ACC112 (cell line): Measurements from ENCODE around the gene DKK3.
A peak's percentile ranks its signal among the peaks of the same experiment; 100 is the strongest.

ENCODE experiments used
- H2AFZ ChIP-seq: fragments of 200-600 bp; sonication (generic); one replicate; pipeline ENCODE4 v1.6.0; 2017; ENCODE audit warnings: antibody characterized with exemption, low read length; ENCODE audit not compliant: unreplicated experiment
- H3K27ac ChIP-seq: fragments of 200-600 bp; sonication (generic); 2 replicates; pipeline ENCODE4 v1.5.1; 2014; ENCODE audit warnings: low read depth, mild to moderate bottlenecking, antibody characterized with exemption, low read length, moderate library complexity
- H3K27me3 ChIP-seq: fragments of 200-600 bp; sonication (generic); 2 replicates; pipeline ENCODE4 v1.6.1; 2014; ENCODE audit warnings: mild to moderate bottlenecking, antibody characterized with exemption, low read length, moderate library complexity, mixed read lengths; ENCODE audit not compliant: insufficient read depth
- H3K36me3 ChIP-seq: fragments of 200-600 bp; sonication (generic); 2 replicates; pipeline ENCODE4 v1.6.1; 2016; ENCODE audit warnings: mild to moderate bottlenecking, antibody characterized with exemption, low read length, moderate library complexity, mixed read lengths; ENCODE audit not compliant: insufficient read depth
- H3K4me1 ChIP-seq: fragments of 200-600 bp; sonication (generic); one replicate; pipeline ENCODE4 v1.6.1; 2016; ENCODE audit warnings: low read length, mixed read lengths; ENCODE audit not compliant: insufficient read depth, unreplicated experiment, control insufficient read depth
- H3K4me3 ChIP-seq: fragments of 200-600 bp; sonication (generic); 2 replicates; pipeline ENCODE4 v1.5.1; 2014; ENCODE audit warnings: mild to moderate bottlenecking, low read depth, low read length
- H3K79me2 ChIP-seq: fragments of 200-600 bp; sonication (generic); one replicate; pipeline ENCODE4 v1.6.0; 2016; ENCODE audit warnings: low read length; ENCODE audit not compliant: control insufficient read depth, unreplicated experiment, insufficient read depth

The DKK3 gene

DNA sequence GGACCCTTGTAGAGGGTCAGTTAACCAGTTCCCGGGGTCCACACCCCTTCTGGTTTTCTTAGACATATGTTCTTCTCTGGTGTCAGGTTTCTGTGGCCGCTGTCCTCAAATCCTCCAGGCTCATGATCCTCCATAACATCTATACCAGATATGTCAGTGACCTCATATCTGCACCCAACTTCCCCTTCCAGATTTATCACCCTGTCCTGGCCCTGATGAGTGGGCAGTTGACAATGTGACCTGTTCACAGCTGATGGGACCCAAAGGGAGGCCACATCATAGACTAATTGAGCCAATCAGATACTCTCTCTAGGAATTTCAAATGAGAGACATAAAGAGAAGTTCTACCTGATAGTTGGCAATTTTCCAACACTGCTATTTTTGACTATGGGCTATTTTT is 5.1 kb downstream of the DKK3 start:
- Histone ChIP-seq H2AFZ (no peak overlapping the region), H3K27me3 (peaks cover 3% of the 10 kb centered on the region), H3K4me1 (peaks cover 34% of the 10 kb centered on the region), H3K79me2 (peaks cover 3% of the 10 kb centered on the region), H3K27ac (no peak overlapping the region), H3K36me3 (no peaks in the 10 kb centered on the region), H3K4me3 (no peak overlapping the region)

- no peaks in the 10 kb centered on the region for H3K27me3 ChIP-seq
- no peaks in the 10 kb centered on the region for H3K36me3 ChIP-seq
These were observed 7.2 kb downstream of the DKK3 start for GRCh38 chr11:12001186-12001585.

DNA sequence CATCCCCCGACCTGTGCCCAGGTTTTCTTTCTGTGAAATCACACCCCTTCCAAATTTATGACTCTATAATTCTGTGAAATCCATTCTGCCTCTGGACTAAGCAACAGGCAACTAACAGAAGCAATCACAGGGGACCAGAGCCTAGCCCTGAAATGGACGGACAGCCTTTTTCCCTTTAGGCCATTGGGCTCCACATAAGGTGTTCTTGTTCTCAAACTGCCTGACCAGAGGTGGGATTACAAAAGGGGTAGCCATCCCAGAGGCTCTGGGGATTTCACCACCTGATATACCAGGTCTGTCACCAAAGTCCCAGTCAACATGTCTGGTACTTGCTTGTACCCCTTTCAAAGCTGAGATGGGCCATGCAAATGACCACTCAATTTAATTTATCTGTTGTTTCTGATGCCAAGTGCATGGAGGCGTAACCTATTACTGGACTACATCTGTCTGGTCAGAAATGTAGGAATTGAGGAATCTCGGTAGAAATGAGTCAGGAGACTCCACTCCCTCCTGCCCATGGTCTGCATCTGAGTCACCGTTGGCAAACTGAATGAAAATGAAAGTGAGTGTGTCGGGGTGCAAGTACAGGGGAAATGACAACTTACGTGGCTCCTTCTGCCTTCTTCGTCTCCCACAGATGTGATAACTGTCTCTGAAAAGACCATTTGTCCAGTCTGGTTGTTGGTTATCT is 10.2 kb downstream of the DKK3 start:
- Histone ChIP-seq H3K4me1 (peaks cover 30% of the 10 kb centered on the region), H3K27me3 (no peaks in the 10 kb centered on the region), H3K79me2 (no peaks in the 10 kb centered on the region), H3K36me3 (no peaks in the 10 kb centered on the region), H3K27ac (peak overlapping the region; percentile 75), H3K4me3 (peak overlapping the region; percentile 68), H2AFZ (peak overlapping the region; percentile 68)

More at GRCh38 chr11:12001186-12001585, 7.2 kb downstream of the DKK3 start:
- peaks cover 34% of the 10 kb centered on the region for H3K4me1 ChIP-seq
- no peak overlapping the region for H2AFZ ChIP-seq
- H3K27ac ChIP-seq: no peak overlapping the region
- H3K79me2 ChIP-seq: peaks cover 3% of the 10 kb centered on the region
- H3K4me3 ChIP-seq: no peak overlapping the region

DNA sequence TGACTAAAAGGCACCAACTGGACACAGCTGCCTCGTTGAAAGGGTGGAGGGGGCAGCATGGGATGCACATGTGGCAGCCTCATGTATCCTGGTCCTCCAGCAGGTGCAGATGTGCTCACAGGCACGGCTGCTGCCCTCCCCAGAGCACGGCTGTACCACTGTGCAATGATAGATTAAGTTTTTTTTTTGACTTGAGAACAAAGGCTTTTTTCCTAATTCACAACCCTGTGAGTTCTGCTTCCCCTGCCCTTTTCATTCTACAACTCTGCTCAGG is 11.4 kb downstream of the DKK3 start:
- Histone ChIP-seq H3K36me3 (no peaks in the 10 kb centered on the region), H3K79me2 (no peaks in the 10 kb centered on the region), H3K4me3 (no peak overlapping the region), H3K4me1 (peaks cover 42% of the 10 kb centered on the region), H3K27me3 (no peaks in the 10 kb centered on the region), H2AFZ (no peak overlapping the region), H3K27ac (no peak overlapping the region)

DNA sequence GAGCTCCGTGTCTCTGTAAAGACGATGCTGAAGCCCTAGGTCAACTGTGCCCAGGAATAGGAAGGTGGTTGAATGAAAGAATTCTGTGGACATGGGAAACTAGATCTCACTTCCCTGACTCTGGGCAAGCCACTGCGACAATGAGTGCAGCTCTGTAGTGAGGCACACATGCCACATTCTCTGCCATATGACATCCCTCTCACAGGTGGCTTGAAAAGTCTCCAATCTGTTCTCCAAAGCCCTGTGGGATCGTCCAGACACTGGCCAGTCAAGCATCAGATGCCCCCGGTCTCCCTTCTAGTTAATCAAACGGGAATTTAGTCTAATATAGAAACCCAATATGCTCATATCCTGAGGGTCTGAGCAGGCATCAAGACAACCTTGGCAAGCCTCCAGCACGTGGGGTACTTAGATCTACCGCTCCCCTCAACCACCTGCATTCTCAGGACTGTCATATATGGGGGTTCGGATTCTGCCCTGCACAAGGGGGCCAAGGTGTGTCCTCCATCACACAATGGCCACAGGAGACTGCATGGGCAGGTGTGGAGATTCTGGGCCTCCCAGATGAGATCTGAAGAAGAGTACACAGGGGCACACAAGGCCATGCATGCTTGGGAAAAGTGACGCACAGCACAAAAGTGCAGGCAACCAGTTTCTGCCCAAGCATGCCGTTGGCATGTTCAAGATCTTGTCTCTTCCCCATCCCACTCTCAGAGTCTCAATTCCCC is 11.9 kb downstream of the DKK3 start:
- H3K4me3 ChIP-seq: no peak overlapping the region
- H3K36me3 ChIP-seq: no peaks in the 10 kb centered on the region
- no peaks in the 10 kb centered on the region for H3K79me2 ChIP-seq
- H3K27ac ChIP-seq: no peak overlapping the region
- H3K27me3 ChIP-seq: no peaks in the 10 kb centered on the region
- H2AFZ ChIP-seq: no peak overlapping the region
- H3K4me1 ChIP-seq: peaks cover 46% of the 10 kb centered on the region

GRCh38 chr11:11995601-11996000 is 12.8 kb downstream of the DKK3 start:
- Histone ChIP-seq H3K27ac (no peak overlapping the region), H3K27me3 (no peaks in the 10 kb centered on the region), H2AFZ (no peak overlapping the region), H3K36me3 (no peaks in the 10 kb centered on the region), H3K79me2 (no peaks in the 10 kb centered on the region), H3K4me1 (peaks cover 54% of the 10 kb centered on the region), H3K4me3 (no peak overlapping the region)

- Histone ChIP-seq H2AFZ (peak overlapping the region; percentile 46), H3K36me3 (no peaks in the 10 kb centered on the region), H3K79me2 (no peaks in the 10 kb centered on the region), H3K27ac (peak overlapping the region; percentile 37), H3K4me1 (peaks cover 58% of the 10 kb centered on the region), H3K4me3 (peak overlapping the region; percentile 35; the same call in 1 of the 2 replicates), H3K27me3 (no peaks in the 10 kb centered on the region)
These were observed 14.6 kb downstream of the DKK3 start for GRCh38 chr11:11993839-11994238.

- Histone ChIP-seq H3K36me3 (no peaks in the 10 kb centered on the region), H3K4me1 (peaks cover 61% of the 10 kb centered on the region), H3K27me3 (no peaks in the 10 kb centered on the region), H2AFZ (no peak overlapping the region), H3K27ac (no peak overlapping the region), H3K79me2 (no peaks in the 10 kb centered on the region), H3K4me3 (no peak overlapping the region)
These were observed 15.9 kb downstream of the DKK3 start for GRCh38 chr11:11992257-11993212.

- Histone ChIP-seq H3K27ac (no peak overlapping the region), H3K36me3 (no peaks in the 10 kb centered on the region), H3K4me3 (no peak overlapping the region)
These were observed 18.4 kb downstream of the DKK3 start for GRCh38 chr11:11989774-11990744.

More at GRCh38 chr11:11989774-11990744, 18.4 kb downstream of the DKK3 start:
- Histone ChIP-seq H3K27me3 (no peaks in the 10 kb centered on the region), H3K79me2 (no peaks in the 10 kb centered on the region), H2AFZ (no peak overlapping the region), H3K4me1 (peaks cover 74% of the 10 kb centered on the region)
